HUES48 (cell line): ENCODE data around the gene DOCK9.

Experiments
- H3K27ac ChIP-seq: one replicate; pipeline ENCODE4 v1.7.0; 2013; ENCODE audit warnings: low read depth, low read length, inconsistent platforms
- H3K27me3 ChIP-seq: 2 replicates; pipeline ENCODE4 v1.6.1; 2013; ENCODE audit warnings: mild to moderate bottlenecking, low read length; ENCODE audit not compliant: control insufficient read depth, insufficient read depth
- H3K36me3 ChIP-seq: 2 replicates; pipeline ENCODE4 v1.6.1; 2013; ENCODE audit warnings: low read length; ENCODE audit not compliant: control insufficient read depth, insufficient read depth
- H3K4me1 ChIP-seq: 2 replicates; pipeline ENCODE4 v1.6.1; 2013; ENCODE audit warnings: mild to moderate bottlenecking, low read length; ENCODE audit not compliant: control insufficient read depth, insufficient read depth
- H3K4me3 ChIP-seq: 2 replicates; pipeline ENCODE4 v1.5.1; 2013; ENCODE audit warnings: mild to moderate bottlenecking, low read depth, low read length
- H3K9ac ChIP-seq: 2 replicates; pipeline ENCODE4 v1.6.1; 2013; ENCODE audit warnings: mild to moderate bottlenecking, low read depth, low read length, moderate library complexity
- H3K9me3 ChIP-seq: 2 replicates; pipeline ENCODE4 v1.6.1; 2013; ENCODE audit warnings: low read length; ENCODE audit not compliant: control insufficient read depth, insufficient read depth

The DOCK9 gene

GRCh38 chr13:98997011-98997730 is 19.3 kb upstream of the DOCK9 start:
- H3K9me3 ChIP-seq = no peaks in the 10 kb centered on the region
- H3K4me3 ChIP-seq = no peak overlapping the region
- no peak overlapping the region for H3K9ac ChIP-seq
- no peaks in the 10 kb centered on the region for H3K27me3 ChIP-seq
- H3K36me3 ChIP-seq = no peaks in the 10 kb centered on the region
- H3K4me1 ChIP-seq = peaks cover 19% of the 10 kb centered on the region
- no peak overlapping the region for H3K27ac ChIP-seq

GRCh38 chr13:98996046-98996445 is 18.2 kb upstream of the DOCK9 start:
- Histone ChIP-seq H3K4me3 (no peak overlapping the region), H3K36me3 (no peaks in the 10 kb centered on the region), H3K27ac (no peak overlapping the region), H3K27me3 (no peaks in the 10 kb centered on the region), H3K9me3 (no peaks in the 10 kb centered on the region), H3K9ac (no peak overlapping the region), H3K4me1 (peaks cover 19% of the 10 kb centered on the region)

- H3K9ac ChIP-seq = no peak overlapping the region
- H3K27me3 ChIP-seq = no peaks in the 10 kb centered on the region
- no peak overlapping the region for H3K4me3 ChIP-seq
- H3K4me1 ChIP-seq = peaks cover 11% of the 10 kb centered on the region
- no peaks in the 10 kb centered on the region for H3K36me3 ChIP-seq
- no peaks in the 10 kb centered on the region for H3K9me3 ChIP-seq
- H3K27ac ChIP-seq = no peak overlapping the region
Observed at GRCh38 chr13:98994896-98995295, 17.0 kb upstream of the DOCK9 start.

- Histone ChIP-seq H3K9me3 (no peaks in the 10 kb centered on the region), H3K27ac (no peak overlapping the region)
Observed at GRCh38 chr13:98994080-98994479, 16.2 kb upstream of the DOCK9 start.

GRCh38 chr13:98992355-98992754 is 14.5 kb upstream of the DOCK9 start:
- Histone ChIP-seq H3K36me3 (no peaks in the 10 kb centered on the region), H3K4me3 (no peak overlapping the region), H3K27me3 (no peaks in the 10 kb centered on the region), H3K9me3 (no peaks in the 10 kb centered on the region), H3K9ac (no peak overlapping the region), H3K4me1 (peaks cover 9% of the 10 kb centered on the region), H3K27ac (no peak overlapping the region)

More at GRCh38 chr13:98994080-98994479, 16.2 kb upstream of the DOCK9 start:
- Histone ChIP-seq H3K4me3 (no peak overlapping the region), H3K27me3 (no peaks in the 10 kb centered on the region), H3K4me1 (peaks cover 11% of the 10 kb centered on the region), H3K36me3 (no peaks in the 10 kb centered on the region), H3K9ac (no peak overlapping the region)

- no peak overlapping the region for H3K4me3 ChIP-seq
- H3K4me1 ChIP-seq = peaks cover 13% of the 10 kb centered on the region
- no peak overlapping the region for H3K27ac ChIP-seq
- no peaks in the 10 kb centered on the region for H3K36me3 ChIP-seq
- H3K9ac ChIP-seq = no peak overlapping the region
- H3K27me3 ChIP-seq = no peaks in the 10 kb centered on the region
- H3K9me3 ChIP-seq = no peaks in the 10 kb centered on the region
Observed at GRCh38 chr13:98990701-98991100, 12.8 kb upstream of the DOCK9 start.

GRCh38 chr13:98989469-98990235 is 11.8 kb upstream of the DOCK9 start:
- Histone ChIP-seq H3K4me1 (peaks cover 20% of the 10 kb centered on the region), H3K36me3 (no peaks in the 10 kb centered on the region), H3K4me3 (no peak overlapping the region), H3K9ac (no peak overlapping the region), H3K27ac (no peak overlapping the region), H3K27me3 (no peaks in the 10 kb centered on the region), H3K9me3 (no peaks in the 10 kb centered on the region)

GRCh38 chr13:98988780-98989179 is 10.9 kb upstream of the DOCK9 start:
- peaks cover 17% of the 10 kb centered on the region for H3K4me1 ChIP-seq
- no peak overlapping the region for H3K9ac ChIP-seq
- H3K36me3 ChIP-seq = no peaks in the 10 kb centered on the region
- no peaks in the 10 kb centered on the region for H3K27me3 ChIP-seq
- no peak overlapping the region for H3K27ac ChIP-seq
- H3K4me3 ChIP-seq = no peak overlapping the region
- no peaks in the 10 kb centered on the region for H3K9me3 ChIP-seq

- H3K9me3 ChIP-seq = no peaks in the 10 kb centered on the region
- no peak overlapping the region for H3K4me3 ChIP-seq
- H3K27ac ChIP-seq = no peak overlapping the region
- H3K36me3 ChIP-seq = no peaks in the 10 kb centered on the region
- H3K27me3 ChIP-seq = no peaks in the 10 kb centered on the region
- peaks cover 17% of the 10 kb centered on the region for H3K4me1 ChIP-seq
- no peak overlapping the region for H3K9ac ChIP-seq
Observed at GRCh38 chr13:98988277-98988676, 10.4 kb upstream of the DOCK9 start.

GRCh38 chr13:98987275-98987674 is 9.4 kb upstream of the DOCK9 start:
- H3K9ac ChIP-seq = no peak overlapping the region
- H3K27me3 ChIP-seq = no peaks in the 10 kb centered on the region
- H3K9me3 ChIP-seq = no peaks in the 10 kb centered on the region
- H3K4me1 ChIP-seq = peaks cover 17% of the 10 kb centered on the region
- no peak overlapping the region for H3K27ac ChIP-seq
- H3K4me3 ChIP-seq = no peak overlapping the region
- no peaks in the 10 kb centered on the region for H3K36me3 ChIP-seq

- peaks cover 17% of the 10 kb centered on the region for H3K4me1 ChIP-seq
- H3K9me3 ChIP-seq = no peaks in the 10 kb centered on the region
- H3K9ac ChIP-seq = no peak overlapping the region
- no peaks in the 10 kb centered on the region for H3K27me3 ChIP-seq
- no peak overlapping the region for H3K27ac ChIP-seq
- H3K4me3 ChIP-seq = no peak overlapping the region
- H3K36me3 ChIP-seq = no peaks in the 10 kb centered on the region
Observed at GRCh38 chr13:98986226-98986846, 8.5 kb upstream of the DOCK9 start.
